ENCODE results near the gene ADAMTS7.
A peak's percentile ranks its signal among the peaks of the same experiment; 100 is the strongest.
"Not testable (repeated sequence)": the region's sequence is repeated elsewhere in the genome, so short reads cannot be mapped to it uniquely, and the experiment has no call there.

The ADAMTS7 gene

DNA sequence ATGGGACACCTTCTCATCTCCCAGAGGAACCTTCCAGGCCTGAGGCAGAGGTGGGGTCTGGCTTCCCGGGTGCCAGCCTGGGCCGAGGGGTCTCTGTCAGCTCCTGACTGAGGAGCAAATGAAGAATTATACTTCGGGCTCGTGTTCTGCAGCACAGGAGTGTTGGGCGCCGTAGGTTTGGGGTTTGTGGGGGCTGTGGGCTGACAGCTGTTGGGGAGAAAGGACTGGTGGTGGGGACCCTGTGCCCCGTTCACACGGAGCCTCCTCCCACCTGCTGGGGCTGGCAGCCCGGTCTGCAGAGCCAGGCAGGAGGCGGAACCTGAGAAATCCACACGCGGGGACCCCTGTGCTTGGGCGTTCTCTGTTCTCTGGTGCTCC, 59.7 kb downstream of the ADAMTS7 start:
- Histone ChIP-seq H3K27me3 (ENCODE audit: insufficient read depth, low read depth) (no peaks in the 10 kb centered on the region), H3K4me3 (IDR thresholded peaks at IDR 0.05; ENCODE audit: insufficient read depth, low read depth, low read length) (no peak overlapping the region), H2AFZ (ENCODE audit: low read depth) (peak overlapping the region; percentile 59; the same call in 1 of the 2 replicates), H4K20me1 (ENCODE audit: insufficient read depth) (no peaks in the 10 kb centered on the region), H3K4me2 (no peak overlapping the region), H3K9ac (no peak overlapping the region), H3K36me3 (ENCODE audit: insufficient read depth) (no peaks in the 10 kb centered on the region), H3K27ac (no peak overlapping the region), H3K79me2 (ENCODE audit: insufficient read depth, low read depth) (no peaks in the 10 kb centered on the region), H3K4me1 (ENCODE audit: low read depth, poor library complexity, severe bottlenecking) (peaks cover 3% of the 10 kb centered on the region)
- TF ChIP-seq, protein P1, sequence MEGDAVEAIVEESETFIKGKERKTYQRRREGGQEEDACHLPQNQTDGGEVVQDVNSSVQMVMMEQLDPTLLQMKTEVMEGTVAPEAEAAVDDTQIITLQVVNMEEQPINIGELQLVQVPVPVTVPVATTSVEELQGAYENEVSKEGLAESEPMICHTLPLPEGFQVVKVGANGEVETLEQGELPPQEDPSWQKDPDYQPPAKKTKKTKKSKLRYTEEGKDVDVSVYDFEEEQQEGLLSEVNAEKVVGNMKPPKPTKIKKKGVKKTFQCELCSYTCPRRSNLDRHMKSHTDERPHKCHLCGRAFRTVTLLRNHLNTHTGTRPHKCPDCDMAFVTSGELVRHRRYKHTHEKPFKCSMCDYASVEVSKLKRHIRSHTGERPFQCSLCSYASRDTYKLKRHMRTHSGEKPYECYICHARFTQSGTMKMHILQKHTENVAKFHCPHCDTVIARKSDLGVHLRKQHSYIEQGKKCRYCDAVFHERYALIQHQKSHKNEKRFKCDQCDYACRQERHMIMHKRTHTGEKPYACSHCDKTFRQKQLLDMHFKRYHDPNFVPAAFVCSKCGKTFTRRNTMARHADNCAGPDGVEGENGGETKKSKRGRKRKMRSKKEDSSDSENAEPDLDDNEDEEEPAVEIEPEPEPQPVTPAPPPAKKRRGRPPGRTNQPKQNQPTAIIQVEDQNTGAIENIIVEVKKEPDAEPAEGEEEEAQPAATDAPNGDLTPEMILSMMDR (conservative IDR thresholded peaks at IDR 0.05; ENCODE audit: low read depth, low read length) = no peak

DNA sequence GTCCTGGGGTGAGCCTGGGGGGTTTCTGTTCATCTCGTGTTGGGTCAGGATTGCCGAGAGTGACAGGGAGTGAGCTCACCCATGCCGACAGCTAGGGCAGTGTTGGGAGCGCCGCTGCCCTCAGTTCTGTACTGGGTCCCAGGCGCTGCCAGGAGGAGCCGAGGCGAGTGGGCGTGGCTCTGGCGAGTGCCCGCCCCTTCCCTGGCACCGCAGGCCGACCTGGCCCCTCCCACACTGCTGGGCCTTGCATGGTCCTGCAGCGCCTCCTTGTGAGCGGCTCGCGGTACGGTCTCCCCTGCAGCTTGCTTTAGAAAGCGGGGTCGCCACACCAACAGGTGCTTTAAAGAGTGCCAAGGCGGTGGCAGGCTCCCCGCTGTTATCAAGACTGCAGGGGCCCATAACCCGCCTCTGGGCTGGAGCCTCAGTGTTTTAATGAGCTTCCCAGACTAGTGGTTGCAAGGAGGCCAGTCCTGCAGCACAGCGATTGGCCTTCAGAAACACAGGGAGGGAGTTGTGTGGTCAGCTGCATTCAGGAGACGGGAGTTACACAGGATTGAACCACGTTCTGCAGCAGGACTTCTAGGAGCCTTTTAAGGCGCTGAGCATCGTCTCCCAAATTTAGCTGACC, 60.2 kb downstream of the ADAMTS7 start:
- not testable (repeated sequence) for H3K27ac ChIP-seq; H3K36me3 ChIP-seq (ENCODE audit: insufficient read depth); H4K20me1 ChIP-seq (ENCODE audit: insufficient read depth); H3K4me1 ChIP-seq (ENCODE audit: low read depth, poor library complexity, severe bottlenecking); H3K27me3 ChIP-seq (ENCODE audit: insufficient read depth, low read depth); H3K4me3 ChIP-seq (IDR thresholded peaks at IDR 0.05; ENCODE audit: insufficient read depth, low read depth, low read length); H3K9ac ChIP-seq; H3K79me2 ChIP-seq (ENCODE audit: insufficient read depth, low read depth)
- Histone ChIP-seq H3K4me2 (peak overlapping the region; percentile 63), H2AFZ (ENCODE audit: low read depth) (peak overlapping the region; percentile 81)
- TF ChIP-seq, protein P1 (conservative IDR thresholded peaks at IDR 0.05; ENCODE audit: low read depth, low read length) = peak; percentile 75

DNA sequence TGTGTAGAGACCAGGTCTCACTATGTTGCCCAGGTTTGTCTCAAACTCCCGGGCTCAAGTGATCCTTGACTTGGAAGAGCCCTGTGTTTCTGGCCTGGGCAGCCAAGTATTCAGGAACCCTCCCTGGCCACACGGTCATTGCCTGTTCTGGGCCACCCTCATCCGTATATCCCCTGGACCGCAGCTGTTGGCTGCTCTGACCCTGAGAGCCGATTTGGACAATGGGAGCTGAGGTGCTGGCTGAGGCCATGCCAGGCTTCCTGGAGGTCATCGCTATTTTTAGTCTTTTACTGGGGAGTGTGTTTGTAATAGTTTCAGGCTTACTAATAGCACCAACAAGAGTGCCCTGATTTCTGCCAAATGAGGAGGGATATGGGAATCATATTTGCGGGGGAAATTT, 60.7 kb downstream of the ADAMTS7 start:
- Histone ChIP-seq H4K20me1 (ENCODE audit: insufficient read depth) (no peaks in the 10 kb centered on the region), H2AFZ (ENCODE audit: low read depth) (peak overlapping the region; percentile 81)

DNA sequence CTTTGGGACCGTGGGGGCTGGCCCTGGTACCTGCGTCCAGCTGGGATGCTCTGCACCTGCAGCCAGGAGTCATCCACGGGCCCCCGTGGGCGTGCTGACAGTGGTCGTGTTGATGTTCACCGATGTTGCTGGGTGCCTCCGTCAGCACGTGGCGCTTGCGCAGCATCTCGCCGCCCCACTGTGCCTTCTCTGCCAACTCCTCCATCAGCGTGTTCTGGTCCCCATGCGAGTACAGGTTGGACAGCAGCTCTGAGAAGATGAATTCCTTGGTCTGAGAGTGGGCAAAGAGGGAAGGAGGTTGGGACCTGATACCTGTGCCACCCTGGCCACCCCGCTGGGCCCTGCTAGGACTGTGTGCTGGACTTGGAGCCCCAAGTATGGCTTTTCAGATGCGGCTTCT, 61.4 kb downstream of the ADAMTS7 start:
- Histone ChIP-seq H3K79me2 (ENCODE audit: insufficient read depth, low read depth) (no peaks in the 10 kb centered on the region), H4K20me1 (ENCODE audit: insufficient read depth) (no peaks in the 10 kb centered on the region), H3K9ac (no peak overlapping the region), H3K27ac (no peak overlapping the region), H3K27me3 (ENCODE audit: insufficient read depth, low read depth) (no peaks in the 10 kb centered on the region), H3K4me3 (IDR thresholded peaks at IDR 0.05; ENCODE audit: insufficient read depth, low read depth, low read length) (no peak overlapping the region), H3K4me1 (ENCODE audit: low read depth, poor library complexity, severe bottlenecking) (peaks cover 3% of the 10 kb centered on the region), H3K4me2 (no peak overlapping the region), H2AFZ (ENCODE audit: low read depth) (no peak overlapping the region), H3K36me3 (ENCODE audit: insufficient read depth) (no peaks in the 10 kb centered on the region)
- TF ChIP-seq, protein P1 (conservative IDR thresholded peaks at IDR 0.05; ENCODE audit: low read depth, low read length) = no peak

More for the DNA sequence above, 60.7 kb downstream of the ADAMTS7 start:
- Histone ChIP-seq H3K27ac (no peak overlapping the region), H3K4me1 (ENCODE audit: low read depth, poor library complexity, severe bottlenecking) (peaks cover 3% of the 10 kb centered on the region), H3K9ac (no peak overlapping the region), H3K4me2 (peak overlapping the region; percentile 63), H3K27me3 (ENCODE audit: insufficient read depth, low read depth) (no peaks in the 10 kb centered on the region), H3K79me2 (ENCODE audit: insufficient read depth, low read depth) (no peaks in the 10 kb centered on the region), H3K36me3 (ENCODE audit: insufficient read depth) (no peaks in the 10 kb centered on the region), H3K4me3 (IDR thresholded peaks at IDR 0.05; ENCODE audit: insufficient read depth, low read depth, low read length) (no peak overlapping the region)
- TF ChIP-seq, protein P1 (conservative IDR thresholded peaks at IDR 0.05; ENCODE audit: low read depth, low read length) = no peak

DNA sequence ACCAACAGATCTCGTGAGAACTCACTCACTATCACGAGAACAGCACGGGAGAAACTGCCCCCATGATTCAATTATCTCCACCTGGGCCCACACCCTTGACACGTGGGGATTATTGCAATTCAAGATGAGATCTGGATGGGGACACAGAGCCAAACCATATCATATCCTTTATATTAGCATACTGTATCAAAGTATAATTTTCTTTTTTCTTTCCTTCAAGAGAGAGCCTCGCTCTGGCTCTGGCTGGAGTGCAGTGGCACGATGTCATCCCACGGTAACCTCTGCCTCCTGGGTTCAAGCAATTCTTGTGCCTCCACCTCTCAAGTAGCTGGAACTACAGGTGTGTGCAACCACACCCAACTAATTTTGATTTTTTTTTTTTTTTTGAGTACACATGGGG, 63.4 kb downstream of the ADAMTS7 start:
- H3K4me2 ChIP-seq; H3K4me1 ChIP-seq (ENCODE audit: low read depth, poor library complexity, severe bottlenecking); H3K79me2 ChIP-seq (ENCODE audit: insufficient read depth, low read depth); H3K27me3 ChIP-seq (ENCODE audit: insufficient read depth, low read depth); H3K27ac ChIP-seq; H3K9ac ChIP-seq; H3K4me3 ChIP-seq (IDR thresholded peaks at IDR 0.05; ENCODE audit: insufficient read depth, low read depth, low read length); H4K20me1 ChIP-seq (ENCODE audit: insufficient read depth); H2AFZ ChIP-seq (ENCODE audit: low read depth); H3K36me3 ChIP-seq (ENCODE audit: insufficient read depth): not testable (repeated sequence)

DNA sequence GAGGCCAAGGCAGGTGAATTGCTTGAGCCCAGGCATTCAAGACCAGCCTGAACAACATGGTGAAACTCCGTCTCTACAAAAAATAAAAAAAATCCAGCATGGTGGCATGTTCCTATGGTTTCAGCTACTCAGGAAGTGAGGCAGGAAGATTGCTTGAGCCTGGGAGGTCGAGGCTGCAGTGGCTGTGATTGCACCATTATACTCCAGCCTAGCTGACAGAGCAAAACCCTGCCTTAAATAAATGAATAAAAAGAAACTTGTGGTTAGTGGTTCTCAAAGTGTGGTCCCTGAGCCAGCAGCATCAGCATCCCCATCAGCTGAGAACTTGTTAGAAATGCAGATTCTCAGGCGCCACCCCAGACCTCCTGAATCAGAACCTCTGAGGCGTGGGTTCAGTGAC, 69.6 kb downstream of the ADAMTS7 start:
- peak overlapping the region; percentile 36; the same call in 1 of the 2 replicates for H3K27ac ChIP-seq
- H3K4me1 ChIP-seq (ENCODE audit: low read depth, poor library complexity, severe bottlenecking) = peaks cover 25% of the 10 kb centered on the region
- peak overlapping the region; percentile 38; the same call in 1 of the 2 replicates for H2AFZ ChIP-seq (ENCODE audit: low read depth)
- not testable (repeated sequence) for H3K27me3 ChIP-seq (ENCODE audit: insufficient read depth, low read depth); H3K36me3 ChIP-seq (ENCODE audit: insufficient read depth); H3K9ac ChIP-seq; H4K20me1 ChIP-seq (ENCODE audit: insufficient read depth); H3K4me3 ChIP-seq (IDR thresholded peaks at IDR 0.05; ENCODE audit: insufficient read depth, low read depth, low read length); H3K79me2 ChIP-seq (ENCODE audit: insufficient read depth, low read depth)
- H3K4me2 ChIP-seq = peak overlapping the region; percentile 57

All from KMS-11 (cell line).